Caco-2 (cell line): Measurements from ENCODE around the gene PPP2R3B. TPM values are rescaled to one million over a fixed set of nuclear protein-coding genes. Genes with fewer than 3 reads are reported as not detected.

Experiments used
- BruUV-seq: library from RNA; stranded (reverse); fragments of 400-500 nt; replicated peaks from 2 replicates; lab custom pipeline; 2021; lab: Mats Ljungman, UMichigan
- CTCF ChIA-PET: fragments of 300-600 bp; sonication (Branson Sonifier 250); formaldehyde crosslinking; loops from one replicate; lab custom pipeline; 2022; ENCODE audit warnings: antibody characterized with exemption; lab: Charles Lee
- POLR2A ChIA-PET: fragments of 300-600 bp; sonication (Branson Sonifier 250); formaldehyde crosslinking; loops from one replicate; lab custom pipeline; 2022; ENCODE audit warnings: antibody characterized with exemption; lab: Charles Lee
- DNase-seq, 2 experiments: peaks; one replicate each; pipeline versions ENCODE4 v3.0.0 to v3.0.0-alpha.2; 2020 to 2022
- H3K27me3 ChIP-seq: replicated peaks from 2 replicates; pipeline ENCODE4 v1.6.0; 2011; ENCODE audit warnings: low read length; ENCODE audit not compliant: control insufficient read depth, insufficient read depth
- H3K36me3 ChIP-seq: 2 replicates; pipeline ENCODE4 v1.5.1; 2011; ENCODE audit warnings: low read length; ENCODE audit not compliant: control insufficient read depth, insufficient read depth
- H3K4me1 ChIP-seq: fragments of 250-450 bp; sonication (Bioruptor Pico); 2 replicates; pipeline ENCODE4 v1.5.1; 2020; ENCODE audit warnings: mild to moderate bottlenecking
- H3K4me3 ChIP-seq: 2 replicates; pipeline ENCODE4 v1.5.1; 2011; ENCODE audit warnings: low read depth, mild to moderate bottlenecking, control low read depth, low read length
- H3K9me3 ChIP-seq: fragments of 250-450 bp; sonication (Bioruptor Pico); 2 replicates; pipeline ENCODE4 v1.5.1; 2020; ENCODE audit warnings: mild to moderate bottlenecking, moderate library complexity
- H3K27ac Mint-ChIP-seq: one replicate; pipeline ENCODE4 v1.8.0; 2022; ENCODE audit warnings: mixed read lengths; ENCODE audit not compliant: unreplicated experiment
- H3K27me3 Mint-ChIP-seq: one replicate; pipeline ENCODE4 v1.8.0; 2022; ENCODE audit warnings: mixed read lengths; ENCODE audit not compliant: insufficient read depth, unreplicated experiment
- H3K36me3 Mint-ChIP-seq: one replicate; pipeline ENCODE4 v1.8.0; 2022; ENCODE audit warnings: mild to moderate bottlenecking, mixed read lengths; ENCODE audit not compliant: insufficient read depth, unreplicated experiment
- H3K4me1 Mint-ChIP-seq: one replicate; pipeline ENCODE4 v1.8.0; 2022; ENCODE audit warnings: low read depth, mixed read lengths; ENCODE audit not compliant: unreplicated experiment
- H3K4me3 Mint-ChIP-seq: one replicate; pipeline ENCODE4 v1.8.0; 2022; ENCODE audit warnings: mild to moderate bottlenecking, moderate library complexity, mixed read lengths; ENCODE audit not compliant: unreplicated experiment
- H3K9me3 Mint-ChIP-seq: one replicate; pipeline ENCODE4 v1.8.0; 2022; ENCODE audit warnings: mixed read lengths; ENCODE audit not compliant: unreplicated experiment
- intact Hi-C: fragments of 100-400 bp; cut with micrococcal nuclease; formaldehyde crosslinking; loops from one replicate; pipeline ENCODE4 v1.10.0; 2022; ENCODE audit not compliant: unreplicated experiment
- total RNA-seq: library from RNA; stranded (reverse); gene quantifications from 2 replicates; pipeline ENCODE4 v1.2.3, GENCODE V29; 2022
- TF ChIP-seq, protein P1 (sequence below), 2 experiments: fragments of 200-600 bp in 1 of 2; IDR thresholded peaks; 1 replicate in 1 of 2; 2 replicates in 1 of 2; pipeline versions ENCODE4 v1.5.1 to v1.8.0; 2011 to 2022; ENCODE audit warnings: antibody characterized with exemption in 1 of 2, control low read depth in 1 of 2, inconsistent platforms in 1 of 2, low read depth in 1 of 2, low read length in 1 of 2, mild to moderate bottlenecking in 1 of 2, moderate library complexity in 1 of 2; ENCODE audit not compliant: insufficient read depth in 1 of 2, severe bottlenecking in 1 of 2, unreplicated experiment in 1 of 2

The PPP2R3B gene
- total RNA-seq, 1 experiment from 2014 or later: 71.3 TPM

DNA sequence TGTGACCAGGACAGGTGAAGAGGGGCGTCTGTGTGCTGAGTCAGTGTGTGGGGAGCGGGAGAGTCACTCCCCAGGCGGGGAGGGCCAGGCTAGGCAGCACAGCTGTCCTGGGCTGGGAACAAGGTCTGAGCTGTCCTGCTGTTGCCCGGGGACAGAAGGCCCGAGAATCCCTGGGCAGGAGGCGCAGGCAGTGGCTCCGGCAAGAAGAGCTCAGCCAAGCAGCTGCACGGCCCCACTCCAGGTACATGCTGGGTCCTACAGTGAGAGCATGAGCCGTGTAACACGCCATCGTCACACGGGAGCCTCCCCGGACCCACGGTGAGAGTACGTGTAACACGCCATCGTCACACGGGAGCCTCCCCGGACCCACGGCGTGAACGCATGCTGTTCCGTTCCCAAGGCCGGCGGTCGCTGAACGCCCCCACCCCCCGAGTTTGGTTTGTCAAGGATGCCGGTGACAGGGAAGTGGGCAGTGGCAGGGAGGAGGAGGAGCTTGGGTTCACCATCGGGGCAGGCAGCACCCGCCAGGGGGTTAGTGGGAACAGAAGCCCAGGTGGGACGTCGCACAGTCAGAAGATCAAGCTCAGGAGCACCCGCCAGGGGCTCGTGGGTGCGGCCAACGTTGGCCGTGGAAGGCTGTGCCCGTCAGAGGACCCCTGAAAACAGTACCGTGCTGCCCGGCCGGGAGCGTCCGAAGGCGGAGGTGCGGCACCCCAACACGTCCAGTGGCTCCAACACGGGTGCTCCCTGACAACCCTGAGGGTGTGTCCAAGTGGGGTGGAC is 15.6 kb downstream of the PPP2R3B start:
- no peaks in the 10 kb centered on the region for H3K36me3 ChIP-seq
- H3K27ac Mint-ChIP-seq: no peak overlapping the region

DNA sequence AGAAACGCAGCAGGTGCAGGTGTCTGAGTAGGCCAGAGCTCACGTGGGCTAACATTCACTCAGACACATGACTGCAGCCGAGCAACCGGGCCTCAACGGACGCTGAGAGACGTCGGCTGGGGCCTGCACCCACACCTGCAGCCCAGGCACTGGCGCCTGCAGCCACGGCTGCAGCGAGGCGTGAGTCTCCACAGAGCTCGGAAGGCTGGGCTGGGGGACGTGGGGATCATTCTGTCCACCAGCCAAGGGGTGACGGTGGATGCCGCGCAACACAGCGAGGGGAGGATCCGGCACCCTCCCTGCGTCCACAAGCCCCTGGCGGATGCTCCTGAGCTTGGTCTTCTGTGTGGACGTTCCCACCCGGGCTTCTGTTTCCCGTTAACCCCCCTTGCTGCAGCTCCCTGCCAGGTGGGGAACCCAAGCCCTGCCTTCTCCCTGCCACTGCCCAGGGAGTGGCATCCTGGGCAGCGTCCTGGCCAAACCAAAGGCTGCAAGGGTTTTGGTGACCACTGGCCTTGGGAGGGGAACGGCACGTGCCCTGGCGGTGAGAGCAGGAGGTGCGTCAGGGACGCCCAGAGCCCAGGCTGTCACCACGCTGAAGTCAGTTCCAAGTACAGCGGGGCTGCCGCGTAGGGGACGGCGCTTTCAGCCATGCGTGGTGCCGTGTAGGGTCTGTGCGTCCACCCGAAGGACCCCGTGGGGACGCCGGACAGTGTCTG is 16.3 kb downstream of the PPP2R3B start:
- H3K9me3 Mint-ChIP-seq: no peaks in the 10 kb centered on the region
- POLR2A ChIA-PET: no interaction called here
- peak overlapping the region; percentile 24 for H3K4me3 Mint-ChIP-seq
- H3K27me3 Mint-ChIP-seq: no peaks in the 10 kb centered on the region
- DNase-seq: no peak
- H3K4me3 ChIP-seq: no peak overlapping the region
- no TSS peak for BruUV-seq
- CTCF ChIA-PET: no interaction called here
- H3K36me3 Mint-ChIP-seq: peaks cover 10% of the 10 kb centered on the region
- no peaks in the 10 kb centered on the region for H3K36me3 ChIP-seq
- H3K27me3 ChIP-seq: no peaks in the 10 kb centered on the region
- no peaks in the 10 kb centered on the region for H3K9me3 ChIP-seq
- H3K4me1 ChIP-seq: peaks cover 9% of the 10 kb centered on the region
- H3K4me1 Mint-ChIP-seq: peaks cover 6% of the 10 kb centered on the region
- intact Hi-C loops: no loop called here
- TF ChIP-seq, protein P1, sequence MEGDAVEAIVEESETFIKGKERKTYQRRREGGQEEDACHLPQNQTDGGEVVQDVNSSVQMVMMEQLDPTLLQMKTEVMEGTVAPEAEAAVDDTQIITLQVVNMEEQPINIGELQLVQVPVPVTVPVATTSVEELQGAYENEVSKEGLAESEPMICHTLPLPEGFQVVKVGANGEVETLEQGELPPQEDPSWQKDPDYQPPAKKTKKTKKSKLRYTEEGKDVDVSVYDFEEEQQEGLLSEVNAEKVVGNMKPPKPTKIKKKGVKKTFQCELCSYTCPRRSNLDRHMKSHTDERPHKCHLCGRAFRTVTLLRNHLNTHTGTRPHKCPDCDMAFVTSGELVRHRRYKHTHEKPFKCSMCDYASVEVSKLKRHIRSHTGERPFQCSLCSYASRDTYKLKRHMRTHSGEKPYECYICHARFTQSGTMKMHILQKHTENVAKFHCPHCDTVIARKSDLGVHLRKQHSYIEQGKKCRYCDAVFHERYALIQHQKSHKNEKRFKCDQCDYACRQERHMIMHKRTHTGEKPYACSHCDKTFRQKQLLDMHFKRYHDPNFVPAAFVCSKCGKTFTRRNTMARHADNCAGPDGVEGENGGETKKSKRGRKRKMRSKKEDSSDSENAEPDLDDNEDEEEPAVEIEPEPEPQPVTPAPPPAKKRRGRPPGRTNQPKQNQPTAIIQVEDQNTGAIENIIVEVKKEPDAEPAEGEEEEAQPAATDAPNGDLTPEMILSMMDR (IDR thresholded peaks at IDR 0.05; ENCODE audit: insufficient read depth in 1 of 2, low read depth in 1 of 2, low read length in 1 of 2, severe bottlenecking in 1 of 2, unreplicated experiment in 1 of 2): no peak
- no peak overlapping the region for H3K27ac Mint-ChIP-seq

More for the DNA sequence above, 15.6 kb downstream of the PPP2R3B start:
- no peak for DNase-seq
- POLR2A ChIA-PET: no interaction called here
- peak overlapping the region; percentile 24 for H3K4me3 Mint-ChIP-seq
- H3K27me3 Mint-ChIP-seq: no peaks in the 10 kb centered on the region
- no peak overlapping the region for H3K4me3 ChIP-seq
- CTCF ChIA-PET: no interaction called here
- H3K9me3 Mint-ChIP-seq: no peaks in the 10 kb centered on the region
- H3K36me3 Mint-ChIP-seq: peaks cover 10% of the 10 kb centered on the region
- H3K4me1 ChIP-seq: peaks cover 9% of the 10 kb centered on the region
- peaks cover 6% of the 10 kb centered on the region for H3K4me1 Mint-ChIP-seq
- TF ChIP-seq, protein P1 (IDR thresholded peaks at IDR 0.05; ENCODE audit: insufficient read depth in 1 of 2, low read depth in 1 of 2, low read length in 1 of 2, severe bottlenecking in 1 of 2, unreplicated experiment in 1 of 2): no peak
- intact Hi-C loops: no loop called here
- no peaks in the 10 kb centered on the region for H3K9me3 ChIP-seq
- no TSS peak for BruUV-seq
- H3K27me3 ChIP-seq: no peaks in the 10 kb centered on the region

DNA sequence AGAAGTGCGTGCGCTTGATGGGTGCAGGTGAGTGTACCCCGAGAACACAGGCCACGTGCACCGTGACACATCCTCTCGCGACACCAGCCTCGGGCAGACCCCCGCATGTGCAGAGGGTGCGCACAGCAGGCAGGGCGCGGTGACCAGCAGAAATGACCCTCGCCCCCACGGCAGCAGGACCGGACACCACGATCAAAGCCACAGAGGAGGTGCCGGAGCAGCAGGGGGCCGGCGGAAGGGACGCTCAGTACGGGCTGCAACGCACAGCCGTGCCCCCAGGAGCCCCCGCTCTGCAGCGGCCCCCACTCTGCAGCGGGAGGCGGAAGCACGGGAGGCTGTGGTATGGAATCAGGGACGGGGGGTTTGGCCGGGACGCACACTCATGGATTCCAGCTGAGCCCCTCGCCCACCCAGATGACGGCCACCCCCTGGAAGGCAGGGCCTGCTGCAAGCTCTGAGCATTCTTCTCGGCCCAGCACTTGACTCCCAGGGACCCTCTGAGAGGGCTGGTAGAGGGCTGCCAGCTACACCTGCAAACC is 17.1 kb downstream of the PPP2R3B start:
- no peak overlapping the region for H3K4me3 ChIP-seq
- no peaks in the 10 kb centered on the region for H3K27me3 ChIP-seq
- ChIA-PET CTCF (no interaction called here), POLR2A (no interaction called here)
- intact Hi-C loops: no loop called here
- no peaks in the 10 kb centered on the region for H3K36me3 ChIP-seq
- no peak for DNase-seq
- Mint-ChIP-seq H3K36me3 (peaks cover 10% of the 10 kb centered on the region), H3K27me3 (no peaks in the 10 kb centered on the region), H3K27ac (no peak overlapping the region), H3K9me3 (no peaks in the 10 kb centered on the region), H3K4me1 (peaks cover 6% of the 10 kb centered on the region), H3K4me3 (no peak overlapping the region)
- H3K9me3 ChIP-seq: no peaks in the 10 kb centered on the region
- H3K4me1 ChIP-seq: peaks cover 8% of the 10 kb centered on the region
- BruUV-seq: no TSS peak
- TF ChIP-seq, protein P1 (IDR thresholded peaks at IDR 0.05; ENCODE audit: insufficient read depth in 1 of 2, low read depth in 1 of 2, low read length in 1 of 2, severe bottlenecking in 1 of 2, unreplicated experiment in 1 of 2): no peak
